ENCODE measurements around the gene ACKR2.

- TF ChIP-seq RFX5 (IDR thresholded peaks at IDR 0.05; ENCODE audit: low read depth, low read length) (no peak), RBAK (CRISPR knock-in tag; IDR thresholded peaks at IDR 0.05) (no peak), ZNF3 (CRISPR knock-in tag; IDR thresholded peaks at IDR 0.05) (no peak), ZBTB38 (CRISPR knock-in tag; IDR thresholded peaks at IDR 0.05) (no peak), YY1 (IDR thresholded peaks at IDR 0.05; ENCODE audit: insufficient read depth, insufficient replicate concordance, low read depth, low read length) (no peak), MXI1 (IDR thresholded peaks at IDR 0.05; ENCODE audit: borderline replicate concordance, low read depth, low read length) (no peak), AHR (CRISPR knock-in tag; IDR thresholded peaks at IDR 0.05) (no peak), ZNF383 (CRISPR knock-in tag; IDR thresholded peaks at IDR 0.05; ENCODE audit: borderline replicate concordance) (no peak), KLF6 (CRISPR knock-in tag; IDR thresholded peaks at IDR 0.05) (no peak), KIAA2018 (CRISPR knock-in tag; IDR thresholded peaks at IDR 0.05; ENCODE audit: borderline replicate concordance) (no peak)
Observed at GRCh38 chr3:42892807-42893206, 83.6 kb downstream of the ACKR2 start.
